Mesodermal cell (in vitro differentiated cells): Measurements from ENCODE around the gene HIBADH.

Experiments
- H3K27ac ChIP-seq: 2 replicates; pipeline ENCODE4 v1.7.0; 2013; ENCODE audit warnings: mild to moderate bottlenecking, low read depth, low read length, moderate library complexity; ENCODE audit not compliant: severe bottlenecking
- H3K36me3 ChIP-seq: 2 replicates; pipeline ENCODE4 v1.7.1; 2013; ENCODE audit warnings: mild to moderate bottlenecking, low read length, moderate library complexity; ENCODE audit not compliant: control insufficient read depth, insufficient read depth
- H3K4me1 ChIP-seq: one replicate; pipeline ENCODE4 v1.7.1; 2013; ENCODE audit warnings: mild to moderate bottlenecking, low read length; ENCODE audit not compliant: insufficient read depth, control insufficient read depth, poor library complexity, severe bottlenecking
- H3K4me3 ChIP-seq: 2 replicates; pipeline ENCODE4 v1.7.0; 2013; ENCODE audit warnings: low read length, control low read depth, mild to moderate bottlenecking; ENCODE audit not compliant: insufficient read depth, poor library complexity, severe bottlenecking; ENCODE audit errors: extremely low read depth
- H3K9me3 ChIP-seq: 2 replicates; pipeline ENCODE4 v1.7.1; 2013; ENCODE audit warnings: mild to moderate bottlenecking, low read length, moderate library complexity; ENCODE audit not compliant: control insufficient read depth
- WGBS, 2 experiments: methylation state at CpG; one replicate each; pipeline ENCODE4 v1.1.5; 2013; ENCODE audit warnings: missing lambda C conversion rate in 2 of 2; ENCODE audit not compliant: insufficient coverage in 2 of 2; 5-methylcytosine and 5-hydroxymethylcytosine counted together

Gene HIBADH

GRCh38 chr7:27695096-27695495 lies 32.4 kb upstream of the HIBADH start:
- no peaks in the 10 kb centered on the region for H3K9me3 ChIP-seq
- H3K4me3 ChIP-seq: no peak overlapping the region
- H3K27ac ChIP-seq: no peak overlapping the region
- no peaks in the 10 kb centered on the region for H3K4me1 ChIP-seq
- no peaks in the 10 kb centered on the region for H3K36me3 ChIP-seq
- 94 to 96% methylated on average over 2 of the region's 4 CpGs for WGBS, 2 experiments

GRCh38 chr7:27693794-27694193 lies 31.1 kb upstream of the HIBADH start:
- Histone ChIP-seq H3K4me3 (no peak overlapping the region), H3K9me3 (no peaks in the 10 kb centered on the region), H3K4me1 (no peaks in the 10 kb centered on the region), H3K36me3 (no peaks in the 10 kb centered on the region), H3K27ac (no peak overlapping the region)
- 63% methylated on average over 1 of the region's 3 CpGs; no CpG with 5 or more reads in 1 of the 2 experiments for WGBS, 2 experiments

- no peaks in the 10 kb centered on the region for H3K9me3 ChIP-seq
- H3K36me3 ChIP-seq: no peaks in the 10 kb centered on the region
- no peaks in the 10 kb centered on the region for H3K4me1 ChIP-seq
- no peak overlapping the region for H3K27ac ChIP-seq
- no peak overlapping the region for H3K4me3 ChIP-seq
Observed at GRCh38 chr7:27690649-27691048, 28.0 kb upstream of the HIBADH start.

GRCh38 chr7:27689591-27690164 lies 27.0 kb upstream of the HIBADH start:
- no CpG with 5 or more reads among the region's 1 CpG for WGBS, 2 experiments
- H3K4me1 ChIP-seq: no peaks in the 10 kb centered on the region
- no peak overlapping the region for H3K27ac ChIP-seq
- H3K4me3 ChIP-seq: no peak overlapping the region
- no peaks in the 10 kb centered on the region for H3K9me3 ChIP-seq
- H3K36me3 ChIP-seq: no peaks in the 10 kb centered on the region

GRCh38 chr7:27689150-27689549 lies 26.5 kb upstream of the HIBADH start:
- Histone ChIP-seq H3K4me3 (no peak overlapping the region), H3K9me3 (no peaks in the 10 kb centered on the region), H3K27ac (no peak overlapping the region), H3K36me3 (no peaks in the 10 kb centered on the region), H3K4me1 (no peaks in the 10 kb centered on the region)
- 100% methylated on average over 1 of the region's 1 CpG for WGBS, 2 experiments

- Histone ChIP-seq H3K4me1 (no peaks in the 10 kb centered on the region), H3K9me3 (no peaks in the 10 kb centered on the region), H3K36me3 (no peaks in the 10 kb centered on the region), H3K27ac (no peak overlapping the region), H3K4me3 (no peak overlapping the region)
- 83% methylated on average over 1 of the region's 3 CpGs; no CpG with 5 or more reads in 1 of the 2 experiments for WGBS, 2 experiments
Observed at GRCh38 chr7:27688646-27689045, 26.0 kb upstream of the HIBADH start.

GRCh38 chr7:27688056-27688455 lies 25.4 kb upstream of the HIBADH start:
- no peaks in the 10 kb centered on the region for H3K4me1 ChIP-seq
- no peak overlapping the region for H3K27ac ChIP-seq
- no peaks in the 10 kb centered on the region for H3K9me3 ChIP-seq
- WGBS, 2 experiments: 93 to 97% methylated on average over 3 of the region's 4 CpGs
- no peak overlapping the region for H3K4me3 ChIP-seq
- H3K36me3 ChIP-seq: no peaks in the 10 kb centered on the region

GRCh38 chr7:27686315-27686714 lies 23.6 kb upstream of the HIBADH start:
- Histone ChIP-seq H3K27ac (no peak overlapping the region), H3K4me3 (no peak overlapping the region), H3K4me1 (no peaks in the 10 kb centered on the region), H3K36me3 (no peaks in the 10 kb centered on the region), H3K9me3 (no peaks in the 10 kb centered on the region)

GRCh38 chr7:27685893-27686292 lies 23.2 kb upstream of the HIBADH start:
- H3K4me1 ChIP-seq: no peaks in the 10 kb centered on the region
- H3K27ac ChIP-seq: no peak overlapping the region
- H3K9me3 ChIP-seq: no peaks in the 10 kb centered on the region
- H3K4me3 ChIP-seq: no peak overlapping the region
- no peaks in the 10 kb centered on the region for H3K36me3 ChIP-seq
- no CpG with 5 or more reads among the region's 2 CpGs for WGBS, 2 experiments

- Histone ChIP-seq H3K27ac (no peak overlapping the region), H3K4me1 (no peaks in the 10 kb centered on the region), H3K36me3 (no peaks in the 10 kb centered on the region), H3K4me3 (no peak overlapping the region), H3K9me3 (no peaks in the 10 kb centered on the region)
- 100% methylated on average over 1 of the region's 1 CpG; no CpG with 5 or more reads in 1 of the 2 experiments for WGBS, 2 experiments
Observed at GRCh38 chr7:27685209-27685608, 22.5 kb upstream of the HIBADH start.

- 88 to 92% methylated on average over 3 of the region's 4 CpGs for WGBS, 2 experiments
- Histone ChIP-seq H3K9me3 (no peaks in the 10 kb centered on the region), H3K27ac (no peak overlapping the region), H3K4me3 (no peak overlapping the region), H3K4me1 (peaks cover 3% of the 10 kb centered on the region), H3K36me3 (no peaks in the 10 kb centered on the region)
Observed at GRCh38 chr7:27684491-27684890, 21.8 kb upstream of the HIBADH start.
